ENCODE results near the gene REELD1.

The REELD1 gene

DNA sequence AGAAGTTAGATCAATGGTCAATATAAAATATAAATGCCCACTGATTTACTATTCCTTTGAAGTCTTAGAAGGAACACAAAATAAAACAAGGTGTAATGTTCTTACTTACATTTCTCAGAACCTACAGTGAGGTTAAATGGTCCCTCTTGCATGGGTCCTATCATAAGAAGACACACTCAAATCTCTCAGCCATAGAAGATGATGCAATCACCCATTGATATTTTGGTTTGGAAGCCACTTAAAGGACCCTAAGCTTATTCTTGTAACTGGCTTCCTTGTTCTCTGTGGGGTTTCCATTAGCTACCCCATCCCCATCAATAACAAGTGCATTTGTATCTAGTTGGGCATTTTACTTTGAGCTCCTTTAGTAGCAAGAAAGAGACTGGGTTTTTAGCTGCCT is 15.1 kb downstream of the REELD1 start:
- DNase-seq: no peak

DNA sequence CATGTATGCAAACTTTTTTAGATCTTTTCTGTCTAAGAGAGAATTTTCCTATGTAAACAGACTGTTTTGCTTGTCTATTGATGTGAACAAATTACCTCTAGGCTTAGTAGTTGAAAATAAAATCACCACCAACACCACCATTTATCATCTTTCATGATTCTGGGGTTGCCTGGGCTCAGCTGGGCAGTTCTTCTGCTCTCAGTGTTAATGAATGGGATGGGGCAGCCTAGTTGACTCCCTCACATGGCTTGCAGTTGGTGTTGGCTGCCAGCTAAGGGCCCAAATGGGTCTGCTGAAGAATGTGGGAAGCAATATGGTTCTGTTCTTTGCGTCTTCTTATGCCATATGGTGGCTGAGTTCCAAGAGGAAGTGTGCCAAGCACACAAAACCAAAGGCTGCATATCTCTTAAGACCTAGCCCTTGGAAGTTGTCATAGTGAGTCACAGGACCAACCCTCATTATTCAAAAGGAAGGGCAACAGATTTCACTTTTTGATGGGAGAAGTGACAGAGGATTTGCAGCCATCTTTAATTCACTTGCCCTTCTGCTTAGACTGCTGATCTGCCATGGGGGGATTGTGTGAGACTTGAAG is 17.9 kb downstream of the REELD1 start:
- DNase-seq: no peak

DNA sequence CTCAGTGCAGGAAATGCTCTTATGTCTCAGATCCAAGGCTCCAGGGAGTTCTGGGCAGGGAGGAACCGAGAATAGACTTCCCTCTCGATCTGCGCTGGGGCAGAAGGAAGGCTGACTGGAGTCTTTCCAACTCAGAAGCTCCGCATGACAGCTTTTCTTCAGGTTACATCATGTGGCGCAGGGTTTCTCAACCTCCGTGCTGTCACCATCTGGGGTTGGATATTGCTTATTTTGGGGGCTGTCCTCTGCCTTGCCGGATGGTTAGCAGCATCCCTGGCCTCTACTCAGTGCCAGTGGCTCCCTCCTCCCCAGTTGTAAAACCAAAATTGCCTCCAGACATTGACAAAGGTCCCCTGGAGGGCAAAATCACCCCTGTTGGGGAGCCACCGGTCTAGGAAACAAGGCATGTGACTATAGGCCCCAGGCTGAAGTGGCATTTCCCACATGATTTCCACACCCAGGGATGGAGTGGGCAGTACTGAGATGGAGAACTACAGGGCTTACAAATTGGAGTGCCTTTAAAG is 21.4 kb downstream of the REELD1 start:
- no peak for DNase-seq

DNA sequence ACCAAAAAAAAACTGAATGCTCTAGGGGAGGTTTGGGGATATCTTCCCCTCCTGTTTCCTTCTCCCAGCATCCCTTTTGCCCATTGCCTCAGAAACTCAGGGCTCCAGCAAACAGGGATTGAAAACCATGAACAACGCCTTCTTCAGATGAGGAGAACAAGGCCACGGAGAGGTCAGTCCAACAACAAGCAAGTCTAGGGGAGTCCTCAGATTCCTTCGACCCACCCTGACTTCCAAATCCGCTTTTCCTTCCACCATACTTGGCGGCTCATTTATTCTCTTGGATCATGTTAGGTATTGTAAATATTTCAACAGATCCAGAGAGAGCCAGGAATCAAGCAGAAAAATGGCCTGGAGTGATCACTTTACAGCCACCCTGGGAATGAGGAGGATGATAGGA is 21.9 kb downstream of the REELD1 start:
- no peak for DNase-seq

DNA sequence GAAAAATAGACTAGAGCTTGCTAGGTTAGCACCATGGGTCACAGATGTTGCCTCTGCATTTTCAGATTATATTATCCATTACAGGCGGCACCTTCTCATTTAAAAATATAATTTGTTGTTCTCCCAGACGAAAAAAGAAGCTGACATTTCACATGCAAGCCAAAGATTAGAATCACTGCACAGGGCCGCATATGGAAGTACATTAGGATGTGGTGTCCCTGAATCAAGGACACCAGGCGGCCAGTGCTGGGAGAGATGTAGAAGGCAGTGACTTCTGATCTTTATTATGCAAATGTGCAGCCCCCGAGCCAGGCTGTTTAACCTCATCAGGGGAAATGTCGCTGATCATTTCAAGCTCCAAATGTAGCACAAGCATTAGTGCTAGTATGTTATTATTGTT is 22.8 kb downstream of the REELD1 start:
- DNase-seq: no peak

DNA sequence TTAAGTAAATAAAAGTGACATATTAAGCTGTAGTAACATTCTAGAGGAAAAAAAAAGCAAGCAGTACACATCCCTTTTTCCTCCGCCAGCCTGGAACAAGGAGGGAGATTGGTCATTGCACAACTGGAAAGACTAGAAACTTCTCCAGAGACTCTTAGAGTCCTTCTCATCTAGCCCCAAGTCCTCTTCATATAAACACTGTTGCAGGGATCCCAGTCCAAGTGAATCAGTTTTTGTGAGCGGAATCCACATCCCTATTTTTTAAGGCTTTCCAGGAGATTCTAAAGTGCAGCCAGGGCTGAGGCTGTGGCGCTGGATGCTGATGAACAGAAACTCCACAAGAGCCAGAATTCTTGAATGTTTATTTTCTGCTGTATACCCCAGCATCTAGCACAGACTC is 23.8 kb downstream of the REELD1 start:
- no peak for DNase-seq

DNA sequence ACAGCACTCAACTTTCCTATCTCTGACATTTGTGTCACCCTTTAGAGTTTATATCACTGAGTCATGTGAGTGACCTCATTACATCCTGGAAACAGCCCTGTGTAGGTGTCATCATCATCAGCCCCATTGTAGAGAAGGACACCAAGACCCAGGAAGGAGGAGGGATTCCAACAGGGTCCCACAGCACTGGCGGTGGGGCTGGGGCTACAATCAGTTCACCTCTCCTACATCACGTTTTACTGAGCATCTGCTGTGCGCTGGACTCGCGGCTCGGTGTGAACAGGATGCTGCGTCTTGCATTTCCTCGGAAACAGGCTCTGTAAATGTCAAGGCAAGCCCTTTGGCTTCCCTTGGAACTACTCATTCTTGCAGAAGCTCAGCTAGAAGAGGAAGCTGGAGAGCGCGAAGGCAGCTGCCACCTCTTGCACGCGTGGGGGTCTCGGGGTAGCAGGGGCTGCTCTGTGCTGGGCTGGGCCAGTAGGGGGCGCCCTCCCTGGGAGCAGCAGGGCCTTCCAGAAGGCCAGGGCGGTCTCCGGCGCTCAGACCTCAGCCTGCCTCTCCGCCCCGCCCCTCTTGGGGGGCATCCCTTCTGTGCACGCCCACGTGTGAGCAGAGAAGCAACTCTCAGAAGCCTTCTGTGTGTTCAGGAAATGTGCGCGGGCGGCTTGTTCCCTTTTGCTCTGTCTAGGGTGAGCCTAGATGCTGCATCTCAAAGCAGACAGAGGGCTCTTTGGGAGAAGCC is 29.0 kb downstream of the REELD1 start:
- no peak for DNase-seq

DNA sequence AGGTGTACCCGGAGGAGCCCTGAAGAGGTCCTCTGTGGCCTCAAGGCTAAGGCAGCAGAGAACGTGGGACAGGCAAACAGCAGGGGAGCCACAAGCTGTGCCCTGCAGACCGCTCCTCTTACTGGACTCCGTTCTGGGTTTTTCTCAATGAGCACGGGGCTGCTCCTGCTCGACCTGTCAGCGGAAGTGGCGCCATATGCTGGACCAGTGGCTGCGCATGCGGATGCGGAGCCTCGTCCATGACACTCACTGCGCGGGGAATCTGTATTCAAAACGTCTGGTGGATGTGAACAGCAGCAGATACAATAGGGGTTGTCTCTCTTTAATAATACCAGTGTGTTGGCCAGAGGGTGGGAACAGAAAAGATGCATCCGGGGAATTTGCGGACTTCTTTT is 29.5 kb downstream of the REELD1 start:
- no peak for DNase-seq

DNA sequence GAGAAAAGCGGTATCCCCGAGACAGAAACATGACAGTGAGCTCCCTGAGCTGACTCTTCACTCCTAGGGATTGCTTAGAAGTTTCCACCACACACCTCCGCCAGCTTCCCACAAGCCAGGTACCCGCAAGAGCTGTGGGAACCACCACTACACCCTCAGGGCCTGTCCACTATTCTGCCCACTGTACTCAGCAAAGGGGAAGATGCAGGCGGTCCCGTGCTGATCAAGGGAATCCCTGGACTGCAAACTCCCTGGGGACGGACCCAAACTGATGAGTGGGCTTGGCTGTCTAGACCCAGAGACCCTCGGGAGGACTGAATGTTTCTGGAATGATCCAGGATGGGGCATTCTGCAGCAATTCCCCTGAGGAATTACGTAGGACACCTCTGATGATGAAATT is 30.2 kb downstream of the REELD1 start:
- no peak for DNase-seq

DNA sequence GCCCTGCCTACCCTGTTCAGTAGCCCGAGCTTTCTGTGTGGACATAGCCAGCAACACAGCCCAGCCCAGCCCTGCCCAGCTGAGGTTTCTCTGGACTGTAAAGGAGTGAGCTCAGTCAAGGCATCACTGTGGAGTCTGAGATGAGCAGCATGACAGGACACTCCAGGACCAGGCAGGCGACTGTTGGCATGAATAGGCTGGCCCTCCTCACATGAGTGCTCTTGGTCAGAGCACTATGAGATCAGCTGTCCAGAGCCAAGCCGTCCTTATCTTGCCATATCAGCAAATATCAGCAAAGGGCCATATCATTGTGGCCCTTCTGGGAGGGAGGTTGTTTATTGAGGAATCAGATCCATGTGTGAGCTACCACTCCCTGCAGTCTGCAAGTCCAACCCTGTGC is 30.9 kb downstream of the REELD1 start:
- DNase-seq: no peak

DNA sequence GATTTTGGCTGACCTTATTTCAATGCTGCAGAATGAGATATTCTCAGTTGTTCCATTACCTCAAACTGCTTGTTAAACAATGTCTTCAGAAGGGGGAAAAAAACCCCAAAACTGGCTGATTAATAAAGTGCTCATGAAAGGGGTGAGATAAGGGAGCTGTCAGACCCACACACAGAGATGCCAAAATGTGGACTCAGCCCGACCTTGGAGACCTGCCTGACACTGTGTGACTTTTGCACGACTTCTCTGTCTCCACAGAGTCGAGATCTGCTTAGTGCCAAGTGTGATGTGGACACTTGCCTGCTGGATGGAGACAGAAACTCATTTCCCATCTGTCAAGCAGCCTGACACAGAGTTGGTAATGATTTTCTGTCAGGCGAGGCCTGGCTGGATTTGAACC is 31.5 kb downstream of the REELD1 start:
- DNase-seq: no peak

DNA sequence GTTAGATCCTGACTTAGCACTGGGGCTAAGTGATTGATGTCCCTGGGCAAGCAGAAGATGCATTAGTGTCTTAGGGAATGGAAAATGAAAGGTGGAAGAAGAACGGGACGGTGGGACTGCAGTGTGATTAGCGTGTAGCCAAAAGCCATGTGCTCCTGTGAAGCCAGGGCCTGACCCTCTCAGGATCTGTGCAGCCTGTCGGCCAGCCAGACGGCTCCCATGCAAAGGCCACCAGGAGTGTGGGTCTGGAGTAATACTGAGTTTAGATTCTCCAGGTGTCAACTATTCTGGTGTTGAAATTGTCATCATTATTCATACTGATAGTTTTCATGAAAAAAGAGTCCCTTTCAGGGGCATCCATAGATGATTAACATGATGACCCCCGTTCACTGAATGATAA is 32.0 kb downstream of the REELD1 start:
- DNase-seq: no peak

DNA sequence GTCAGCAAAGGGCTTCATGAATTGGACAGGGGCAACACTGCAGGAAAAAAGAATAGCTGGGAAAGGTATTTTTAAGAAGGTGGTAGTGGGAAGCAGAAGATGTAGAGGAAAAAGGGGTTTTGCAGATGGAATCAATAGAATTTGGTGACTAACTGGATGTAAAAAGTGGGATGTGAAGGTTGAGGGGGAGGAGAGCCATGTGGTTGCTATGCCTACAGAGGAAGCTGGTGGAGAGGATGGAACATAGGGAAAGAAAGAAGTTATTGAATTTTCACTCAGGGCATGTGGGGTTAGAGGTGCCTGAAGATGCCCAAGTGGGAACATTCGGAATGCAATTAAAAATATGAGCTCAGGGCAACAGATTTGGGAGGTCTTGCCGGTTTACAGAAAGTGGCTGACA is 33.0 kb downstream of the REELD1 start:
- DNase-seq: no peak

DNA sequence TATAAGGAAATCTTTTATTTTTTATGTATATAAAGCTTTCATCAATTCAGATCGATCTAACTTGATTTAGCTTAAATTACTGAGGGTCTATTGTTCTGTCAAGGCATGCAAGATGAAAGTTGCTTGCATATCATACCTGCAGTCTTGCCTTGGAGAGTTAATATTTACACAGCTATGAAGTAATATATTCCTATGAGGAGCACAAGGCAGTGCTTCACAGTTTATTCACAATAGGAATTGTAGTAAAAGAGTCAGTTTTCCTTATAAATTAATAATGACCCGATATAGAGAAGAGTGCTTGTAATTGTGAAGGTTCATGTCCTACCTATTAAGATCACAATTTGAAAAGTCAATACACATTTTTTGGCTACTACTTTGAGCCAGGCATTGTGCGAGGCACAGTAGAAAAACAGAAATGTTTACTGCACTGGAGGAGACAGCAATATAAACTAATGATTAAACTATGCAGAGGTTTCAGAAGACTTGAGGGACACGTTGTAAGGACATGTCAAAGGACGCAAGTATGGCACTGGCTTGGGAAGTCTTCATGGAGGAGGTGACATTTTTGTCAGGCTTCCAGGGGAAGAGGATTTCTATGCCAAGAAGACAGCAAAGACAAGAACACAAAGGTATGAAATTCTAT is 38.8 kb downstream of the REELD1 start:
- DNase-seq: no peak

DNA sequence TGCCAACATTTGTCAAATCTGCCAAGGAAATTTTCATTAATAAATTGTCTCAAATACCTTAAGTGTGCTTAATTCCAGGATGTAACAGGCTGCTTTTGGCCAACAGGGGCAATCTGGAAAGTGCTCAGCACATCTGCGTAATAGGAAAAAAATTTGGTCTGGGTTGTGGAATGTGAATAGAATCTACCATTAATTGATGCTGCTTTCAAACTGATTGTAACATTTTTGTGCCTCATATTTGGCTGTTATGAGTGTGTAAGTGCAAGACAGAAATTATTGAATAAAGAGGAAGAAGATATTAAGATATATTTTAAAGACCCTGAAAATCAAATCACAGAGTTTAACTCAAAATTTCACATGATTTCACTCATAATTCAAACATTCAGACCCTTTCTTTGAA is 41.1 kb downstream of the REELD1 start:
- DNase-seq: no peak

DNA sequence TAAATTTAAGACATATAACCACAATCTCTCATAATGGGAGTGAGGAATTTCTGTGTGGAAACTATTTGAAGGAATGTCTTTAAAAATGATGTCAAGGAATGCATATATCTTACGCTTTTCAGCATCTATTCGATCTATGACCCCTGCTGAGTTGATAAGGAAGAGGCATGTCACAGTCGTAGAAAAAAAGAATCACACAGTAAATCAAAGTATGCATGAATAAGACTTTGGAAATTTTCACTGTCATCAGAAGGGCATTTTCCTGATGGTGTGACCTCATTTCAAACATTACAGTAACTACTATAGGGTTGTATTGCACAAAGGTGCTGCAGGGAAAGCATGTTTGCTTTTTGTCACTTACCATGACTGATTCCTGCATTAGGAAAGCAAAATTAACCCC is 41.5 kb downstream of the REELD1 start:
- no peak for DNase-seq

DNA sequence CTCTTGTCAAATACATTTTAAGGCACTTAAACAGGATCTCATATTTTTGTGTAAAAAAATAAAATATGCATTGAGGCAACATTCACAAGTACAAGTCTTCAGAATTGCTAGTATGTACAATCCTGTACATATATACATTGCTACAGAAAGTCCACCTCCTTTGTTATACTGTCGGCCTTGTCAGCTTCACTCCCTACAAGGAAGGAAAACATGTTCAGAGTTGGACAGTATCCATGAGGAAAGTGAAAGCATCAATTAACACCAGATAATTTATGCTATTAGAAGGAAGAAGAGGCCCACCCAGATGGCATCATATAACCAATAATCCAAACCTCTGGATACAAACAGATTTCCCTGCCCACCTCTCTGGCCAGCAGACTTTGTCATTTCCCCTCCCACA is 42.0 kb downstream of the REELD1 start:
- DNase-seq: no peak

DNA sequence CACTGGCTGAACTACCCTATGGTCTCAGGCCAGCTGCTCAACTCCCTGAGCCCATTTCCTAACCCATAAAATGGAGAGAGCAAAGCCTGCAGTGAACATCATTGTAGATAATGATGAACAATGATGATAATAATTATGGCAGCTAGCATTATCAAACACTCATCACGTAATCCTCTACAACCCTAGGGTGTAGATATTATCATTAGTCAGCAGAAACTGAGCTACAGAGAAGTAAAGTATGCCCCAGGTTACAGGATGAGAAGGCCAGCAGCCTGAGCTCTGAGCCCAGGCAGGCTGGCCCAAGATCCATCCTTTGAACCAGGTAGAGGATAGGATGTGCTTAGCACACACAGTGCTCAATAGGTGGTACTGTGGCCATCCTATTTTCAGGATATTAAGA is 43.2 kb downstream of the REELD1 start:
- no peak for DNase-seq

DNA sequence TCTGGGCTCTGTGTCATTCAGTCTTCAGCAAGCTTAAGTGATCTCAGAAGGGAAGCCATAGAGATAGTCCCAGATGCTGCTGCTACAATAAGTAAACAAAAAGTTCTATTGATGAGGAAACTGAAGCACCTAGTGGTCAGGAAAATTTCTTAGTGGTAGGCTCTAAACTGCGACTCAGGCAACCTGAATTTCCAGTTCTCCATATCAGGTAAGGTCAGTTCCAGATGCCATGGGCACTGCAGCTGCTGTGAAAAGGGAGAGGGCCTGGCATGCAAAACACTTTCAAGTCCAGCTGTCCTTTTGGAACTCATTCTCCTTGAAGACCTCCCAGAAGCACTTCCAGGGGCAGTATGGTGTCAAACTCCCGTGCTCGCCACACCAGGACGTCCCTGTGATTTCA is 46.2 kb downstream of the REELD1 start:
- no peak for DNase-seq

DNA sequence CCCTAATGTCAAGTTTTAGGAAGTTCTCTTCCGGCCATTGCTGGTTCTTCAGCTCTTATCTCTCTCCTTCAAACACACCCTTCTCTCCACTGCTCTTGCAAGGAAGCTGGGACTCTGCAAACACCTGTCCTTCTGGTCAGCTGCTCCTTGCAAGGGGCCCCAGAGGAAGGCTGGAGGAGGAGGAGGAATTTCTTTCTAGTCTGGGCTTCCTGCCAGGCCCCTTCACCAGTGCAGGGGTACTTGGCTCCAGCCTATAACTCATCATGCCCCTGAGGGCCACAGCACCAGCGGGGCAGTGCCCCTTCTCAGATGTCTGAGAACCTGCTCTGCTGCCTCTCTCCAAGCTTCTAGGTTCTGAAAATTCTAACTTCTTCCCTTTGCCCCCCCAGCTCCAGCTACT is 46.7 kb downstream of the REELD1 start:
- DNase-seq: no peak

DNA sequence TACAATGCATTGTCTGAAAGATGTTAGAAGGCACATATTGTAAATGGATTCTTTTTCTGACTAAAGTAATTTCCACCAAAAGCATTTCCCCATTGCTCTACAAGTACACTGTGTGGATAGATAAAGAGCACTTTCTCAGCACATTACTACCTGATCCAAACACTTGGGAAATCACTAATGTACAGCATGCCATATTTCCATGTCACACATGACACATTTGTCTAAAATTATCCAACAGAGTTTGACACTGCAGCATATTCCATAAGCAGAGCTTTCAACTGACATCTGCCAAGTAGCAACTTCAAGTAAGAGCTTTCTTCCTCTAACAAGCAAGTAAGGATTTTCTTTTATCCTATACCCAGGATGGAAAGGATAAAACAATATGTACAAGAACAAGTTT is 49.5 kb downstream of the REELD1 start:
- DNase-seq: no peak

DNA sequence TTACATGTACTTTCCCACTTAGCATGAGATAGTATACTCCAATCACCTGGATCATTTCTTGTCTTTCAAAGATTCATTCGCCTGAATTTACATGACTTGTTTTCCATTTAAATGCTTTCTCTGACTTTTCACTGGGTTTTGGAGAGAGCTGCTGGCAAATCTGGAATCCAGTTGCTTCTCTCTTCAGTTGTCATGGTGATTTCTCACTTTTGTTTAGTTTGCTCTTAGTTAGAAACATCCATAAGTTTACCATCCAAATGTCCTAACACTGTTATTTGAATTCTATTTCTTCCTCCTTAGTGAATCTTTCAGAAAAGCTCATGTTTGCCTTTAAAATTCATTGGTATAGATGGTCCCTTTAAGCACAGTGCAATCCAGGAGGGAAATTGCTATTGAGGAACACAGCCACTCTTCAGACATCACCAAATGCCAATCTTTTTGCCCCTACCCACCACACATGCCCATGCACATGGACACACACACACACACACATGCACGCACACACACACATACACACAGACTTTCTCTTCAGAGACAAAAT is 51.7 kb downstream of the REELD1 start:
- no peak for DNase-seq

DNA sequence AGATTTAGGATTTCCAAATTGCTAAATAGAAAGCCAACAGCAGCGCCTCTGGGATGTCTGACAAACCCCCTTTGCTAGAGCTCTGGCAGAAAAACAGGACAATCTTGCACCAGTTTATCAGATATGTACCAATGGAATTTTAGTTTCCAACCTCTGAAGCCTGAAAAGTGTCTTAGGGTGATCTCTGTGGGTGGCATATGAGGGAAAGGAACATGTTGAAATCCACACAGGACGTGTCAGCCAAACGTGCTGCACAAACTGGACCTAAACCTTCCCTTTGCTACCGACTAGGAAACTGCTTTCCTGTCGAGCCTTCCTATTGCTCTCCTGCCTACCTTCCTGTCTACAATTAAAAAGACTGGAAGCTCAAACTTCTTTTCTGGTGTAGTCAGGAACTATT is 53.5 kb downstream of the REELD1 start:
- DNase-seq: no peak

DNA sequence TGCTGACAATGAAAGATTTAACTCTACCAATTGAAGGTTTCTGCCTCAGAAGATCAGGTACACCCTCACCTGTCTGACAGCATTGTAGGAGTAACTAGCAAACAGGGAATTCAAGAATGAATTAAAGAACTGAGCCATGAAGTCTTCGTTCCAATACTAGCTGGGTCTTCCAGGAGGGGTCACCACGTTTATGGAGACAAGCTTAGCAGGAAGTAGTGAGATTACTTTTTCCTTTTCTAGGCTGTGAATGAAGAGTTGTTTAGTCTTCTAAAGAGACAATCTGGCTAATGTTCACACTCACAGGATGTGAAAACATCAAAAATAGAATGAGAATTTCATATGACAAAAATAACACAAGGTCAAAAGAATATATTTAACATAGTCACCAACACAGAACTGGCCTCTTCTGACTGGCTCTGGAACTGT is 54.9 kb downstream of the REELD1 start:
- DNase-seq: no peak
